Measurements from ENCODE around the gene OR2W3.

Gene OR2W3

DNA sequence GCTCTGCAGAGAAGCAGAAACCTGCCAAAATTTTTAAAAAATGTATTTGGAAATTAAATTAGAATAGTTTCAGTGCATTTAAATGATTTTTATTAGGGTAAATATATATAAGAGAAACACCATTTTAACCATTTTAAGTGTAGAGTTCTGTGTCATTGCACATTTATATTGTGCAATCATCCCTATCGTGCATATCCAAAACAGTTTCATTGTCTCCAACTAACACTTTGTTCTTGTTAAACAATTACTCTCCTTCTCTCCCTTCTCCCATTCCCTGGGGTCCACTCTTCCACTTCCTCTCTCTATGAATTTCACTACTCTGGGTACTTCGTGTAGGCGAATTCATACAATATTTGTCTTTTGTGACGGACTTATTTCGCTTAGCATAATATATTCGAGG is 47.2 kb downstream of the OR2W3 start:
- peaks cover 57% of the 10 kb centered on the region for H3K27me3 ChIP-seq (ENCODE audit: insufficient read depth, low read depth, severe bottlenecking)
- H3K9me3 ChIP-seq (ENCODE audit: severe bottlenecking): no peaks in the 10 kb centered on the region
- TF ChIP-seq, protein P1, sequence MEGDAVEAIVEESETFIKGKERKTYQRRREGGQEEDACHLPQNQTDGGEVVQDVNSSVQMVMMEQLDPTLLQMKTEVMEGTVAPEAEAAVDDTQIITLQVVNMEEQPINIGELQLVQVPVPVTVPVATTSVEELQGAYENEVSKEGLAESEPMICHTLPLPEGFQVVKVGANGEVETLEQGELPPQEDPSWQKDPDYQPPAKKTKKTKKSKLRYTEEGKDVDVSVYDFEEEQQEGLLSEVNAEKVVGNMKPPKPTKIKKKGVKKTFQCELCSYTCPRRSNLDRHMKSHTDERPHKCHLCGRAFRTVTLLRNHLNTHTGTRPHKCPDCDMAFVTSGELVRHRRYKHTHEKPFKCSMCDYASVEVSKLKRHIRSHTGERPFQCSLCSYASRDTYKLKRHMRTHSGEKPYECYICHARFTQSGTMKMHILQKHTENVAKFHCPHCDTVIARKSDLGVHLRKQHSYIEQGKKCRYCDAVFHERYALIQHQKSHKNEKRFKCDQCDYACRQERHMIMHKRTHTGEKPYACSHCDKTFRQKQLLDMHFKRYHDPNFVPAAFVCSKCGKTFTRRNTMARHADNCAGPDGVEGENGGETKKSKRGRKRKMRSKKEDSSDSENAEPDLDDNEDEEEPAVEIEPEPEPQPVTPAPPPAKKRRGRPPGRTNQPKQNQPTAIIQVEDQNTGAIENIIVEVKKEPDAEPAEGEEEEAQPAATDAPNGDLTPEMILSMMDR (IDR thresholded peaks at IDR 0.05; ENCODE audit: low read depth, low read length): no peak
- no peaks in the 10 kb centered on the region for H3K36me3 ChIP-seq
- H3K27ac ChIP-seq: no peak overlapping the region
- no peak for DNase-seq
- no peak overlapping the region for H3K4me3 ChIP-seq (ENCODE audit: low read depth, low read length)

All from WERI-Rb-1 (cell line).